C4-2B (cell line): ENCODE results near the gene CRTC3.

Experiments
- CTCF ChIP-seq: fragments of 450-650 bp; conservative IDR thresholded peaks from 2 replicates; pipeline ENCODE4 v1.5.1; 2017; ENCODE audit warnings: mild to moderate bottlenecking
- ZFX ChIP-seq: fragments of 450-650 bp; IDR thresholded peaks from 2 replicates; pipeline ENCODE4 v1.6.1; 2017

GRCh38 chr15:90530250-90531051 lies 728 bp downstream of the CRTC3 start:
- TF ChIP-seq CTCF (no peak; the same call in 1 of the 2 replicates), ZFX (peak; percentile 91)
